DOHH2 (cell line): Measurements from ENCODE around the gene CCBE1.

ENCODE experiments used
- CTCF ChIP-seq: fragments of 200-600 bp; sonication (generic); IDR thresholded peaks from one replicate; pipeline ENCODE4 v1.5.1; 2014; ENCODE audit warnings: antibody characterized with exemption, mild to moderate bottlenecking, low read depth, low read length; ENCODE audit not compliant: poor library complexity, severe bottlenecking
- EZH2phosphoT487 ChIP-seq: fragments of 200-600 bp; sonication (generic); IDR thresholded peaks from 2 replicates; pipeline ENCODE4 v1.6.1; 2017; ENCODE audit warnings: borderline replicate concordance, mild to moderate bottlenecking, antibody characterized with exemption, low read length, moderate library complexity, mixed read lengths

- TF ChIP-seq CTCF (no peak), EZH2phosphoT487 (no peak)
Measured at GRCh38 chr18:59546188-59546587, 151.0 kb downstream of the CCBE1 start.
